Mucosa of descending colon (tissue), 3 donors: ENCODE results near the gene ASS1. TPM values are rescaled to one million over a fixed set of nuclear protein-coding genes. Genes with fewer than 3 reads are reported as not detected.

Experiments
- ATAC-seq: fragments of 200-7000 bp; cut with Tn5 transposase; one replicate; pipeline ENCODE4 v1.9.1; 2020; ENCODE audit warnings: mild to moderate bottlenecking, moderate library complexity
- DNase-seq, 3 donors: peaks; one replicate each; pipeline ENCODE4 v3.0.0-alpha.2; 2020
- H3K36me3 ChIP-seq: fragments of 200-600 bp; one replicate; pipeline ENCODE4 v1.8.0; 2021; ENCODE audit warnings: low read depth, mild to moderate bottlenecking
- H3K4me1 ChIP-seq: fragments of 200-600 bp; one replicate; pipeline ENCODE4 v1.8.0; 2021; ENCODE audit warnings: low read depth, mild to moderate bottlenecking
- H3K4me3 ChIP-seq: fragments of 200-600 bp; one replicate; pipeline ENCODE4 v1.8.0; 2021; ENCODE audit warnings: mild to moderate bottlenecking
- H3K9me3 ChIP-seq: fragments of 200-600 bp; one replicate; pipeline ENCODE4 v1.8.0; 2021; ENCODE audit warnings: mild to moderate bottlenecking
- CTCF ChIP-seq: fragments of 200-600 bp; IDR thresholded peaks from one replicate; pipeline ENCODE4 v1.8.0; 2022; ENCODE audit warnings: antibody characterized with exemption, mild to moderate bottlenecking
- intact Hi-C, 2 donors: fragments of 100-400 bp; cut with DNase I in 1 of 2; cut with micrococcal nuclease in 1 of 2; formaldehyde crosslinking; loops; one replicate each; pipeline versions ENCODE4 v1.11.0 to v1.11.1; 2022; cut with DNase I, micrococcal nuclease
- total RNA-seq, 3 donors: library from RNA; stranded (reverse); fragmentation: NEBNext Ultra II Directional in 2 of 3; extraction: Animal tissue kit (Norgen Biotek cat#: 25700) in 2 of 3; gene quantifications; one replicate each; pipeline versions ENCODE4 v1.2.1 to v1.2.4, GENCODE V29; 2021 to 2023
- donor health status: DM: no; HTN: no; CAD: no; lungs with moderate emphysema.
- donor health status: DM: no; HTN: no; CAD: no.
- donor health status: DM: no; HTN: yes; CAD: no.

Gene ASS1
- total RNA-seq, 3 donors from 2014 or later, result 221 to 410 (median 408) TPM

GRCh38 chr9:130428086-130428665 is 16.6 kb upstream of the ASS1 start:
- H3K4me3 ChIP-seq, result no peak overlapping the region
- ATAC-seq (no peak), DNase-seq (no peak)
- TF ChIP-seq CTCF, result no peak
- peaks cover 18% of the 10 kb centered on the region for H3K4me1 ChIP-seq
- no peaks in the 10 kb centered on the region for H3K36me3 ChIP-seq
- peaks cover 7% of the 10 kb centered on the region for H3K9me3 ChIP-seq
- intact Hi-C loops, result no loop called here

GRCh38 chr9:130429381-130429780 is 15.4 kb upstream of the ASS1 start:
- peaks cover 7% of the 10 kb centered on the region for H3K9me3 ChIP-seq
- intact Hi-C loops, result no loop called here
- DNase-seq, result no peak
- peaks cover 25% of the 10 kb centered on the region for H3K4me1 ChIP-seq
- H3K36me3 ChIP-seq, result no peaks in the 10 kb centered on the region
- ATAC-seq, result no peak
- TF ChIP-seq CTCF, result no peak
- no peak overlapping the region for H3K4me3 ChIP-seq

- DNase-seq (no peak), ATAC-seq (no peak)
- Histone ChIP-seq H3K4me1 (peaks cover 25% of the 10 kb centered on the region), H3K36me3 (no peaks in the 10 kb centered on the region), H3K4me3 (no peak overlapping the region), H3K9me3 (peaks cover 7% of the 10 kb centered on the region)
- TF ChIP-seq CTCF, result no peak
- intact Hi-C loops, result no loop called here
Measured at GRCh38 chr9:130429831-130430230, 14.9 kb upstream of the ASS1 start.

- DNase-seq (peak in 1 of 3 donors; percentile 23), ATAC-seq (no peak)
- no peak for TF ChIP-seq CTCF
- Histone ChIP-seq H3K36me3 (no peaks in the 10 kb centered on the region), H3K9me3 (peaks cover 7% of the 10 kb centered on the region), H3K4me3 (no peak overlapping the region), H3K4me1 (peaks cover 25% of the 10 kb centered on the region)
- intact Hi-C loops, result no loop called here
Measured at GRCh38 chr9:130430232-130430631, 14.5 kb upstream of the ASS1 start.

- H3K4me3 ChIP-seq, result no peak overlapping the region
- peaks cover 25% of the 10 kb centered on the region for H3K4me1 ChIP-seq
- no peaks in the 10 kb centered on the region for H3K36me3 ChIP-seq
- H3K9me3 ChIP-seq, result peaks cover 7% of the 10 kb centered on the region
- intact Hi-C loops, result no loop called here
- ATAC-seq (no peak), DNase-seq (peak in 1 of 3 donors; percentile 19)
- no peak for TF ChIP-seq CTCF
Measured at GRCh38 chr9:130430734-130431535, 13.8 kb upstream of the ASS1 start.
